Vagina (tissue), 2 donors: Measurements from ENCODE around the gene RABGAP1L.

Experiments used
- CTCF ChIP-seq, 3 experiments: fragments of 450-650 bp in 2 of 3; fragments of 200-600 bp in 1 of 3; sonication (generic) in 1 of 3; IDR thresholded peaks; one replicate each; pipeline ENCODE4 v1.5.1; 2017 to 2019; ENCODE audit warnings: antibody characterized with exemption in 3 of 3, mild to moderate bottlenecking in 2 of 3, moderate library complexity in 2 of 3
- POLR2A ChIP-seq, 2 donors: fragments of 450-650 bp; IDR thresholded peaks; one replicate each; pipeline ENCODE4 v1.6.1; 2017; ENCODE audit warnings: antibody characterized with exemption in 2 of 2, mild to moderate bottlenecking in 2 of 2, moderate library complexity in 2 of 2

GRCh38 chr1:174289644-174290310 is 130.5 kb downstream of the RABGAP1L start:
- TF ChIP-seq CTCF (IDR thresholded peaks at IDR 0.05) (no peak), POLR2A (IDR thresholded peaks at IDR 0.05) (no peak)
